Measurements from ENCODE around the gene AKAP13. TPM values are rescaled to one million over a fixed set of nuclear protein-coding genes. Genes with fewer than 3 reads are reported as not detected.

Gene AKAP13
- total and polyA plus RNA-seq, 3 donors from 2014 or later, result 79.5 to 207 (median 187) TPM

DNA sequence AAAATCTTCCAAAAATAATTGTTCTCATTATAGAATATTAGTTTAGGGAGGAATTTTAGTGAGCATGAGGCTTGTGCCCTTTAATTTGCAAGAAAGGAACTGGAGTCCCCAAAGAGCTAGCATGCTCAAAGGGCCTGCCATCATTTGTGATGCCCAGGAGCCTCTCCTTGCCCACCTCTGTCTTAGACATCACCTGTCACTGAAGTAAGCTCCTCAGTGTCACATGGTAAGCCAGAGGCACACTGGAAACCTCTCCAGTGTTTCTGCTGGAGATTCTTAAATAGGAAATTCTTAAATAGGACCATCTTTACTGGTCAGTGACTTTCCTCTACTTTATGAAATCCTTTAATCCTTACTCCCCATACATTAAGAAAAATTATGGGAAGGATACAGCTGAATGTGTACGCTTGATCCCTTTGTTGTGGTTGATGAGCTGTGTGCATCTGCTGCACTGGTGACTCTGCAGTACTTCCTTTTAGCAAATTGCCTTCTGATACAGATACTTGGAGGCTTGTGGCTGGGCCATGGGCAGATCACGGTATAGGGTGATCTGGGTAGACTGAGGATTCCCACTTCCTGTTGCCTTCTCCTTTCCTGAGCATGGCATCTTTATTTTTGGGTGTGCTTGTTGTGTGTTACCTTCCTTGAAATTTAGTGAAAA lies 216.9 kb downstream of the AKAP13 start:
- Histone ChIP-seq H3K9me3 (no peaks in the 10 kb centered on the region), H3K27me3 (no peaks in the 10 kb centered on the region), H3K36me3 (ENCODE audit: low read depth, missing control alignments) (no peaks in the 10 kb centered on the region), H3K4me3 (no peak overlapping the region), H3K4me1 (no peaks in the 10 kb centered on the region), H3K27ac (no peak overlapping the region)
- 50 to 68% methylated on average over 2 of the region's 2 CpGs for WGBS, 2 donors
- intact Hi-C loops (cut with DNase I; ENCODE audit: low total_unique reads), result no loop called here
- TF ChIP-seq, protein P1, sequence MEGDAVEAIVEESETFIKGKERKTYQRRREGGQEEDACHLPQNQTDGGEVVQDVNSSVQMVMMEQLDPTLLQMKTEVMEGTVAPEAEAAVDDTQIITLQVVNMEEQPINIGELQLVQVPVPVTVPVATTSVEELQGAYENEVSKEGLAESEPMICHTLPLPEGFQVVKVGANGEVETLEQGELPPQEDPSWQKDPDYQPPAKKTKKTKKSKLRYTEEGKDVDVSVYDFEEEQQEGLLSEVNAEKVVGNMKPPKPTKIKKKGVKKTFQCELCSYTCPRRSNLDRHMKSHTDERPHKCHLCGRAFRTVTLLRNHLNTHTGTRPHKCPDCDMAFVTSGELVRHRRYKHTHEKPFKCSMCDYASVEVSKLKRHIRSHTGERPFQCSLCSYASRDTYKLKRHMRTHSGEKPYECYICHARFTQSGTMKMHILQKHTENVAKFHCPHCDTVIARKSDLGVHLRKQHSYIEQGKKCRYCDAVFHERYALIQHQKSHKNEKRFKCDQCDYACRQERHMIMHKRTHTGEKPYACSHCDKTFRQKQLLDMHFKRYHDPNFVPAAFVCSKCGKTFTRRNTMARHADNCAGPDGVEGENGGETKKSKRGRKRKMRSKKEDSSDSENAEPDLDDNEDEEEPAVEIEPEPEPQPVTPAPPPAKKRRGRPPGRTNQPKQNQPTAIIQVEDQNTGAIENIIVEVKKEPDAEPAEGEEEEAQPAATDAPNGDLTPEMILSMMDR (IDR thresholded peaks at IDR 0.05), result no peak
- TF ChIP-seq POLR2A (IDR thresholded peaks at IDR 0.05), result no peak
- no peak for DNase-seq

DNA sequence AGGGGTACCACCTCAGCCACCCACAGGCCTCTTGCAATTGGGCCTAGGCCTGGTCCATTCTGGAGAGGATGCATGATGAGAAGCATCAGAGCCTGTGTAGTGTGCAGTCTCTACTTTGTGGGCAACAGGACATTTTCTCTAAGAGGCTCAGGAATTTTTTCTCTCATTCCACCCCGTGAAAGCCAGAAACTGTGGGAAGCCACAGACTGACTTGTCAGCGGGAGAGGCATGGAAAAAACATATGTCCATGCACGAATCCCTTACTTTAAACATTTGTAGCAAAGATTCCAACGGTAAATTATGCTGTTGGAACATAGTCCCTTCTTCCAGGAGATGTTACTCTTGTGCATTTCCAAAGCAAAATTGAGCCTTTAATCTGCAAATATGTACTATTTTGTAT lies 217.8 kb downstream of the AKAP13 start:
- Histone ChIP-seq H3K36me3 (ENCODE audit: low read depth, missing control alignments) (no peaks in the 10 kb centered on the region), H3K27me3 (no peaks in the 10 kb centered on the region), H3K4me3 (no peak overlapping the region), H3K4me1 (no peaks in the 10 kb centered on the region), H3K9me3 (no peaks in the 10 kb centered on the region), H3K27ac (no peak overlapping the region)
- intact Hi-C loops (cut with DNase I; ENCODE audit: low total_unique reads), result no loop called here
- no peak for DNase-seq
- TF ChIP-seq, protein P1 (IDR thresholded peaks at IDR 0.05), result no peak
- no peak for TF ChIP-seq POLR2A (IDR thresholded peaks at IDR 0.05)
- WGBS, 2 donors, result 73 to 94% methylated on average over 4 of the region's 4 CpGs

DNA sequence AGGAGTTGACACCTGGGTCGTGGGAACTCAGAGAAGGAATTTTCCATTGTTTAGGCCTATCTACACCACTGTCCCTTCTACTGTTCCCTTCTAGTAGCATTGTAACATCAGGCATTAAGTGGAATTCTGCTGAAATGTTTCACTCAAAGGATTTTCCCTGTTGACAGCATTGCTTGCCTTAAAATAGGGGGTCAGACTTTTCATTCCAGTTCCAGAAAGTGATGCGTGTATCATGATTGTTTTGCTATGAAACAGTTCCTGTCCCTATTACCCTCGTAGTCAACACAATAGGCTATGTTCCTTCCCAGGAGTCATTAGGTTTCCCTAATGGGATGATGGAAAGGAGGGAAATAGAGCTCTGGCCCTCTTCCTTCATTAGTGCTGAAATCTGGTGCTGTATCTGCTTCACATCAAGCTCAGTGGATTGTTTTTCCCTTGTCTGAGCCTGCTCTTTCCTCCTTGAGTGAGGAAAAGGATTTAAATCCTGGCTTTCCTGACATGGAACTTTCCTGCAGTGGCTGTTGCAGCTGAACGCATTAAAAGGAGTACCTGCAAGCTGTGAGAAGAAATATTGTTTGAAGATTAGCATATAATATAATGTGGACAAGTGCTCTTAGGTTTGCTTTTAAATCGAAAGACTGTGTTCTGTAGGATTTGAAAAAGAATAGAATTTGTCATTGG lies 218.5 kb downstream of the AKAP13 start:
- TF ChIP-seq, protein P1 (IDR thresholded peaks at IDR 0.05), result no peak
- no peak for TF ChIP-seq POLR2A (IDR thresholded peaks at IDR 0.05)
- intact Hi-C loops (cut with DNase I; ENCODE audit: low total_unique reads), result no loop called here
- no peaks in the 10 kb centered on the region for H3K4me1 ChIP-seq
- H3K4me3 ChIP-seq, result no peak overlapping the region
- no peaks in the 10 kb centered on the region for H3K27me3 ChIP-seq
- H3K9me3 ChIP-seq, result no peaks in the 10 kb centered on the region
- no peaks in the 10 kb centered on the region for H3K36me3 ChIP-seq (ENCODE audit: low read depth, missing control alignments)
- no peak for DNase-seq
- 82 to 83% methylated on average over 5 of the region's 5 CpGs for WGBS, 2 donors
- no peak overlapping the region for H3K27ac ChIP-seq

DNA sequence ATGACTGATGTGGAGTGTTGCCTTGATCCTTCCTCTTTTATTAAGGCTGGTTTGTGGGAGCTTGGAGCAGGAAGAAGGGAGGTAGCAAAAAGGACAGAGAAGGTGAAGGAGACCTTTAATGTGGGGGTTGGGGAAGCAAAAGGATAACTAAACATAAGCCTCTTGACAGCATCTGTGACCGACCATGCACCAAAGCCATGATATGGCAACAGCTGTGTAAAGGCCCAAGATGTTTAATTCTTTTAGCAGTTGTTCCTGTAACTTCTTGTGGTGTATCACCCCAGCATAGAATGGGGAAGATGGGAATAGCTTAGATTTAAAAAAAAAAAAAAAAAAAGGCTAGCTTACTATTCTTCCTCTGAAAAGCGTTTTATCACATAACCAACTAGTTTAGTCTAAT lies 219.6 kb downstream of the AKAP13 start:
- H3K27ac ChIP-seq, result no peak overlapping the region
- no peaks in the 10 kb centered on the region for H3K4me1 ChIP-seq
- no peak overlapping the region for H3K4me3 ChIP-seq
- no peaks in the 10 kb centered on the region for H3K36me3 ChIP-seq (ENCODE audit: low read depth, missing control alignments)
- 95 to 99% methylated on average over 2 of the region's 2 CpGs for WGBS, 2 donors
- no peak for DNase-seq
- TF ChIP-seq POLR2A (IDR thresholded peaks at IDR 0.05), result no peak
- TF ChIP-seq, protein P1 (IDR thresholded peaks at IDR 0.05), result no peak
- H3K27me3 ChIP-seq, result no peaks in the 10 kb centered on the region
- no peaks in the 10 kb centered on the region for H3K9me3 ChIP-seq
- intact Hi-C loops (cut with DNase I; ENCODE audit: low total_unique reads), result no loop called here

Data from testis (tissue), 3 donors.